ENCODE results near the gene INS. TPM values are rescaled to one million over a fixed set of nuclear protein-coding genes. Genes with fewer than 3 reads are reported as not detected.

INS gene
- total and polyA plus RNA-seq, 2 of the 13 experiments (the other 11 are each of a cell fraction or from before 2014, with no cell fraction given) = not detected

DNA sequence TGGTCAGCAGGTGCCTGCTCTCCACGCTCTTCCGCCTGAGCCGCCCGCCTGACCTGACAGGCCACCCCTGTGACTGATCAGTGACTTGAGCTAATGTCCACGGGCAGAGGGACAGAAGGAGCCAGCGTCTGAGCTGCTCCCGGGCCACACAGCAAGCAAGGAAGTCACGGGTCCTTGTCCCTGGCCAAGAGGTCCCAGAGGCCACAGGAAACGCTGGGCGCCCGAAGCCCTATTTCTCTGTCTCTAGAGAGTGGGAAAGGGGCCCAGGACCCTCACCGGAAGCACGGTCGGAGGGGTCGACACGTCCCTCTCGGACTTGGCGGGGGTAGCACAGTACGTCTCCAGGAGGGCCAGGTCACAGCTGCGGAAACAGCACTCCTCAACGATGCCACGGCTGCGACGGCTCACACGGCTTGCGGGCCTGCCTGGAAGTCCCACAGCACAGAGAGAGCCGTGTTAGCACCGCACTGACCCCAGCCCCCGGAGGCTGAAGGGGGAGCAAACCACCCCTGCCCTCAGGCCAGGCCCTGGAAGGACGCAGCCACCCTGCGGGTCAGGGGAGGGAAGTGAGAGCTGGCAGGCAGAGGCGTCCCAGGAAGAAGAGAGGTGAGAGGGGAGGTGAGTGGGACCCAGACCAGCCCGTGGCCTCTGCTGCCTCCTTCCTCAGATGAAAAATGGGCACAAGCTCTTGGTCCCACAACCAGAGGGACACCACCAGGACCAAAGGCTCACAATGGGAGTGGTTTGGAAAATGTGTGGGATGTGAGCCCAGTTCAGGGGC is 27.6 kb downstream of the INS start (continued):
- TF ChIP-seq, protein P1, sequence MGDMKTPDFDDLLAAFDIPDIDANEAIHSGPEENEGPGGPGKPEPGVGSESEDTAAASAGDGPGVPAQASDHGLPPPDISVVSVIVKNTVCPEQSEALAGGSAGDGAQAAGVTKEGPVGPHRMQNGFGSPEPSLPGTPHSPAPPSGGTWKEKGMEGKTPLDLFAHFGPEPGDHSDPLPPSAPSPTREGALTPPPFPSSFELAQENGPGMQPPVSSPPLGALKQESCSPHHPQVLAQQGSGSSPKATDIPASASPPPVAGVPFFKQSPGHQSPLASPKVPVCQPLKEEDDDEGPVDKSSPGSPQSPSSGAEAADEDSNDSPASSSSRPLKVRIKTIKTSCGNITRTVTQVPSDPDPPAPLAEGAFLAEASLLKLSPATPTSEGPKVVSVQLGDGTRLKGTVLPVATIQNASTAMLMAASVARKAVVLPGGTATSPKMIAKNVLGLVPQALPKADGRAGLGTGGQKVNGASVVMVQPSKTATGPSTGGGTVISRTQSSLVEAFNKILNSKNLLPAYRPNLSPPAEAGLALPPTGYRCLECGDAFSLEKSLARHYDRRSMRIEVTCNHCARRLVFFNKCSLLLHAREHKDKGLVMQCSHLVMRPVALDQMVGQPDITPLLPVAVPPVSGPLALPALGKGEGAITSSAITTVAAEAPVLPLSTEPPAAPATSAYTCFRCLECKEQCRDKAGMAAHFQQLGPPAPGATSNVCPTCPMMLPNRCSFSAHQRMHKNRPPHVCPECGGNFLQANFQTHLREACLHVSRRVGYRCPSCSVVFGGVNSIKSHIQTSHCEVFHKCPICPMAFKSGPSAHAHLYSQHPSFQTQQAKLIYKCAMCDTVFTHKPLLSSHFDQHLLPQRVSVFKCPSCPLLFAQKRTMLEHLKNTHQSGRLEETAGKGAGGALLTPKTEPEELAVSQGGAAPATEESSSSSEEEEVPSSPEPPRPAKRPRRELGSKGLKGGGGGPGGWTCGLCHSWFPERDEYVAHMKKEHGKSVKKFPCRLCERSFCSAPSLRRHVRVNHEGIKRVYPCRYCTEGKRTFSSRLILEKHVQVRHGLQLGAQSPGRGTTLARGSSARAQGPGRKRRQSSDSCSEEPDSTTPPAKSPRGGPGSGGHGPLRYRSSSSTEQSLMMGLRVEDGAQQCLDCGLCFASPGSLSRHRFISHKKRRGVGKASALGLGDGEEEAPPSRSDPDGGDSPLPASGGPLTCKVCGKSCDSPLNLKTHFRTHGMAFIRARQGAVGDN (CRISPR knock-in tag; IDR thresholded peaks at IDR 0.05) = peak; percentile 43; the same call in 1 of the 2 replicates
- TF ChIP-seq ZNF564 (CRISPR knock-in tag; IDR thresholded peaks at IDR 0.05) (0 out of 2 replicates have a peak, but pooled peaks have one; percentile 40), JUNB (CRISPR knock-in tag; IDR thresholded peaks at IDR 0.05; ENCODE audit: borderline replicate concordance) (peak; percentile 35; the same call in 1 of the 2 replicates), CBX1 (IDR thresholded peaks at IDR 0.05; ENCODE audit: low read depth) (peak; percentile 76), CENPT (CRISPR knock-in tag; IDR thresholded peaks at IDR 0.05; ENCODE audit: low read depth) (no peak; the same call in 1 of the 2 replicates), ZSCAN29 (CRISPR knock-in tag; conservative IDR thresholded peaks at IDR 0.05) (0 out of 2 replicates have a peak, but pooled peaks have one; percentile 66), ZNF747 (CRISPR knock-in tag; IDR thresholded peaks at IDR 0.05; ENCODE audit: borderline replicate concordance) (peak; percentile 33; the same call in 1 of the 2 replicates), HNRNPLL (IDR thresholded peaks at IDR 0.05; ENCODE audit: low read depth, low read length, poor library complexity, severe bottlenecking) (no peak), ZKSCAN5 (CRISPR knock-in tag; IDR thresholded peaks at IDR 0.05) (peak; percentile 95), ZNF546 (CRISPR knock-in tag; conservative IDR thresholded peaks at IDR 0.05) (peak; percentile 57; the same call in 1 of the 2 replicates), ZFP41 (CRISPR knock-in tag; IDR thresholded peaks at IDR 0.05; ENCODE audit: borderline replicate concordance) (no peak)
- TF ChIP-seq, protein P2, sequence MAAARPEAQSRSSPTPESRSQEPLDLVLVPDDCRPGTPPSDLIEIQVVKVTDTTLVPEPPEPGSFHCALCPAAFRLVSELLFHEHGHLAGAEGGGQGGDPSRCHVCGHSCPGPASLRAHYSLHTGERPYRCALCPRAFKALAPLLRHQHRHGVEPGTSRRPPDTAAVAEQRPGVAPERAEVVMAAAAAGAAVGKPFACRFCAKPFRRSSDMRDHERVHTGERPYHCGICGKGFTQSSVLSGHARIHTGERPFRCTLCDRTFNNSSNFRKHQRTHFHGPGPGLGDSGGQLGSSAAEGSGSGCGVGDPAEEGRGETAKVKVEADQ (CRISPR knock-in tag; IDR thresholded peaks at IDR 0.05; ENCODE audit: borderline replicate concordance) = no peak
- TF ChIP-seq, protein P3, sequence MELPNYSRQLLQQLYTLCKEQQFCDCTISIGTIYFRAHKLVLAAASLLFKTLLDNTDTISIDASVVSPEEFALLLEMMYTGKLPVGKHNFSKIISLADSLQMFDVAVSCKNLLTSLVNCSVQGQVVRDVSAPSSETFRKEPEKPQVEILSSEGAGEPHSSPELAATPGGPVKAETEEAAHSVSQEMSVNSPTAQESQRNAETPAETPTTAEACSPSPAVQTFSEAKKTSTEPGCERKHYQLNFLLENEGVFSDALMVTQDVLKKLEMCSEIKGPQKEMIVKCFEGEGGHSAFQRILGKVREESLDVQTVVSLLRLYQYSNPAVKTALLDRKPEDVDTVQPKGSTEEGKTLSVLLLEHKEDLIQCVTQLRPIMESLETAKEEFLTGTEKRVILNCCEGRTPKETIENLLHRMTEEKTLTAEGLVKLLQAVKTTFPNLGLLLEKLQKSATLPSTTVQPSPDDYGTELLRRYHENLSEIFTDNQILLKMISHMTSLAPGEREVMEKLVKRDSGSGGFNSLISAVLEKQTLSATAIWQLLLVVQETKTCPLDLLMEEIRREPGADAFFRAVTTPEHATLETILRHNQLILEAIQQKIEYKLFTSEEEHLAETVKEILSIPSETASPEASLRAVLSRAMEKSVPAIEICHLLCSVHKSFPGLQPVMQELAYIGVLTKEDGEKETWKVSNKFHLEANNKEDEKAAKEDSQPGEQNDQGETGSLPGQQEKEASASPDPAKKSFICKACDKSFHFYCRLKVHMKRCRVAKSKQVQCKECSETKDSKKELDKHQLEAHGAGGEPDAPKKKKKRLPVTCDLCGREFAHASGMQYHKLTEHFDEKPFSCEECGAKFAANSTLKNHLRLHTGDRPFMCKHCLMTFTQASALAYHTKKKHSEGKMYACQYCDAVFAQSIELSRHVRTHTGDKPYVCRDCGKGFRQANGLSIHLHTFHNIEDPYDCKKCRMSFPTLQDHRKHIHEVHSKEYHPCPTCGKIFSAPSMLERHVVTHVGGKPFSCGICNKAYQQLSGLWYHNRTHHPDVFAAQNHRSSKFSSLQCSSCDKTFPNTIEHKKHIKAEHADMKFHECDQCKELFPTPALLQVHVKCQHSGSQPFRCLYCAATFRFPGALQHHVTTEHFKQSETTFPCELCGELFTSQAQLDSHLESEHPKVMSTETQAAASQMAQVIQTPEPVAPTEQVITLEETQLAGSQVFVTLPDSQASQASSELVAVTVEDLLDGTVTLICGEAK (IDR thresholded peaks at IDR 0.05) = no peak
- TF ChIP-seq, protein P3 (CRISPR knock-in tag; IDR thresholded peaks at IDR 0.05) = peak; percentile 10; the same call in 1 of the 2 replicates

All from HepG2 (cell line).